Activated gamma-delta T cell (primary cell): ENCODE data around the gene OIP5.
"Not testable (repeated sequence)": the region's sequence is repeated elsewhere in the genome, so short reads cannot be mapped to it uniquely, and the experiment has no call there.

Experiments
- DNase-seq: peaks from one replicate; lab custom pipeline; 2025; lab: John Stamatoyannopoulos, UW

The OIP5 gene

GRCh38 chr15:41301587-41301986 is 30.8 kb downstream of the OIP5 start:
- DNase-seq, result no peak

- not testable (repeated sequence) for DNase-seq
These were observed 31.3 kb downstream of the OIP5 start for GRCh38 chr15:41301139-41301538.

GRCh38 chr15:41292521-41292920 is 39.9 kb downstream of the OIP5 start:
- DNase-seq, result no peak

GRCh38 chr15:41291065-41291631 is 41.2 kb downstream of the OIP5 start:
- DNase-seq, result no peak

- no peak for DNase-seq
These were observed 42.4 kb downstream of the OIP5 start for GRCh38 chr15:41289953-41290352.

GRCh38 chr15:41288464-41288863 is 43.9 kb downstream of the OIP5 start:
- DNase-seq, result no peak

- DNase-seq, result no peak
These were observed 45.6 kb downstream of the OIP5 start for GRCh38 chr15:41286665-41287333.

- DNase-seq, result no peak
These were observed 47.1 kb downstream of the OIP5 start for GRCh38 chr15:41285285-41285684.

GRCh38 chr15:41284427-41285177 is 47.8 kb downstream of the OIP5 start:
- DNase-seq, result no peak

GRCh38 chr15:41283653-41284426 is 48.6 kb downstream of the OIP5 start:
- DNase-seq, result peak; percentile 90

- not testable (repeated sequence) for DNase-seq
These were observed 49.3 kb downstream of the OIP5 start for GRCh38 chr15:41282980-41283652.

- DNase-seq, result not testable (repeated sequence)
These were observed 50.0 kb downstream of the OIP5 start for GRCh38 chr15:41282436-41282835.

- no peak for DNase-seq
These were observed 51.2 kb downstream of the OIP5 start for GRCh38 chr15:41281236-41281635.

GRCh38 chr15:41279535-41280283 is 52.7 kb downstream of the OIP5 start:
- no peak for DNase-seq

- DNase-seq, result no peak
These were observed 54.1 kb downstream of the OIP5 start for GRCh38 chr15:41278319-41278718.

- DNase-seq, result no peak
These were observed 55.6 kb downstream of the OIP5 start for GRCh38 chr15:41276831-41277230.

GRCh38 chr15:41269887-41270286 is 62.5 kb downstream of the OIP5 start:
- no peak for DNase-seq

GRCh38 chr15:41263891-41264351 is 68.5 kb downstream of the OIP5 start:
- DNase-seq, result no peak

GRCh38 chr15:41262571-41262970 is 69.8 kb downstream of the OIP5 start:
- no peak for DNase-seq

- not testable (repeated sequence) for DNase-seq
These were observed 71.5 kb downstream of the OIP5 start for GRCh38 chr15:41260924-41261323.
